OCI-LY3 (cell line): ENCODE data around the gene DOCK1.

Experiments used
- H2AFZ ChIP-seq: fragments of 200-600, 300-600 bp; shearing (Covaris generic); 2 replicates; pipeline ENCODE4 v1.6.0; 2014; ENCODE audit warnings: antibody characterized with exemption, low read depth, low read length
- H3K27ac ChIP-seq: fragments of 200-600, 300-600 bp; sonication (generic); 2 replicates; pipeline ENCODE4 v1.5.1; 2014; ENCODE audit warnings: mild to moderate bottlenecking, low read length, moderate library complexity, mixed read lengths
- H3K27me3 ChIP-seq: fragments of 200-600, 300-600 bp; sonication (generic); 2 replicates; pipeline ENCODE4 v1.6.1; 2014; ENCODE audit warnings: low read depth, low read length, mixed read lengths
- H3K36me3 ChIP-seq: fragments of 200-600, 300-600 bp; sonication (generic); replicated peaks from 2 replicates; pipeline ENCODE3; 2014; ENCODE audit warnings: low read depth, low read length, mixed read lengths
- H3K4me1 ChIP-seq: fragments of 300-600, 200-600 bp; sonication (generic); 2 replicates; pipeline ENCODE4 v1.6.1; 2014; ENCODE audit warnings: low read length, mixed read lengths
- H3K4me2 ChIP-seq: fragments of 200-600, 300-600 bp; sonication (generic); 2 replicates; pipeline ENCODE4 v1.6.1; 2014; ENCODE audit warnings: low read length, mixed read lengths
- H3K4me3 ChIP-seq: fragments of 300-600, 200-600 bp; sonication (generic); 2 replicates; pipeline ENCODE4 v1.5.1; 2014; ENCODE audit warnings: antibody characterized with exemption, mild to moderate bottlenecking, low read length, moderate library complexity
- H3K79me2 ChIP-seq: fragments of 300-600, 200-600 bp; shearing (Covaris generic); 2 replicates; pipeline ENCODE4 v1.6.1; 2014; ENCODE audit warnings: mild to moderate bottlenecking, low read length, mixed read lengths
- H3K9ac ChIP-seq: fragments of 300-600, 200-600 bp; shearing (Covaris generic); 2 replicates; pipeline ENCODE4 v1.6.0; 2014; ENCODE audit warnings: mild to moderate bottlenecking, low read length, moderate library complexity
- H3K9me3 ChIP-seq: fragments of 200-600, 300-600 bp; shearing (Covaris generic); 2 replicates; pipeline ENCODE4 v1.6.1; 2014; ENCODE audit warnings: low read length, mixed read lengths; ENCODE audit not compliant: insufficient read depth
- H4K20me1 ChIP-seq: fragments of 200-600, 300-600 bp; sonication (generic); 2 replicates; pipeline ENCODE4 v1.6.1; 2016; ENCODE audit warnings: low read length, mixed read lengths; ENCODE audit not compliant: insufficient read depth
- CTCF ChIP-seq: fragments of 200-600, 300-600 bp; sonication (generic); IDR thresholded peaks from 2 replicates; pipeline ENCODE4 v1.5.1; 2014; ENCODE audit warnings: antibody characterized with exemption, low read length, low read depth
- EZH2phosphoT487 ChIP-seq: fragments of 200-600 bp; shearing (Covaris generic); IDR thresholded peaks from 2 replicates; pipeline ENCODE4 v1.6.1; 2018; ENCODE audit warnings: antibody characterized with exemption, mixed run types, low read depth

DOCK1 gene

GRCh38 chr10:127254276-127254675 is 349.0 kb downstream of the DOCK1 start:
- Histone ChIP-seq H3K9me3 (no peaks in the 10 kb centered on the region), H3K36me3 (no peaks in the 10 kb centered on the region), H4K20me1 (no peaks in the 10 kb centered on the region), H3K4me2 (no peak overlapping the region), H2AFZ (no peak overlapping the region), H3K27me3 (no peaks in the 10 kb centered on the region), H3K9ac (no peak overlapping the region), H3K4me1 (no peaks in the 10 kb centered on the region), H3K79me2 (no peaks in the 10 kb centered on the region), H3K4me3 (no peak overlapping the region), H3K27ac (no peak overlapping the region)
- TF ChIP-seq EZH2phosphoT487 (no peak), CTCF (no peak)

- no peak overlapping the region for H3K4me2 ChIP-seq
- no peak for TF ChIP-seq EZH2phosphoT487
- no peak for TF ChIP-seq CTCF
Measured at GRCh38 chr10:127257395-127257794, 352.2 kb downstream of the DOCK1 start.

GRCh38 chr10:127259347-127259746 is 354.1 kb downstream of the DOCK1 start:
- Histone ChIP-seq H3K9ac (no peak overlapping the region), H3K9me3 (no peaks in the 10 kb centered on the region), H3K4me3 (no peak overlapping the region), H3K4me2 (no peak overlapping the region), H4K20me1 (no peaks in the 10 kb centered on the region), H3K36me3 (no peaks in the 10 kb centered on the region), H3K4me1 (no peaks in the 10 kb centered on the region), H3K79me2 (no peaks in the 10 kb centered on the region), H2AFZ (no peak overlapping the region), H3K27me3 (no peaks in the 10 kb centered on the region), H3K27ac (no peak overlapping the region)
- no peak for TF ChIP-seq CTCF
- no peak for TF ChIP-seq EZH2phosphoT487

More at GRCh38 chr10:127257395-127257794, 352.2 kb downstream of the DOCK1 start:
- Histone ChIP-seq H3K4me1 (no peaks in the 10 kb centered on the region), H3K4me3 (no peak overlapping the region), H3K79me2 (no peaks in the 10 kb centered on the region), H3K9ac (no peak overlapping the region), H2AFZ (no peak overlapping the region), H3K27me3 (no peaks in the 10 kb centered on the region), H3K9me3 (no peaks in the 10 kb centered on the region), H4K20me1 (no peaks in the 10 kb centered on the region), H3K36me3 (no peaks in the 10 kb centered on the region), H3K27ac (no peak overlapping the region)

GRCh38 chr10:127262606-127263005 is 357.4 kb downstream of the DOCK1 start:
- Histone ChIP-seq H4K20me1 (no peaks in the 10 kb centered on the region), H3K4me3 (no peak overlapping the region), H3K27me3 (no peaks in the 10 kb centered on the region), H3K4me2 (no peak overlapping the region), H3K9me3 (no peaks in the 10 kb centered on the region), H3K4me1 (no peaks in the 10 kb centered on the region), H3K36me3 (no peaks in the 10 kb centered on the region), H3K27ac (no peak overlapping the region), H3K79me2 (no peaks in the 10 kb centered on the region), H3K9ac (no peak overlapping the region), H2AFZ (no peak overlapping the region)
- no peak for TF ChIP-seq EZH2phosphoT487
- no peak for TF ChIP-seq CTCF
